ENCODE measurements around the gene DPYD.

- TF ChIP-seq POLR2A (IDR thresholded peaks at IDR 0.05) (no peak), POLR2AphosphoS5 (IDR thresholded peaks at IDR 0.05) (no peak), CTCF (IDR thresholded peaks at IDR 0.05) (no peak)
These were observed 553.9 kb downstream of the DPYD start for GRCh38 chr1:97366984-97367383.

Data from sigmoid colon (tissue), 4 donors.